ENCODE data around the gene RPL32. TPM values are rescaled to one million over a fixed set of nuclear protein-coding genes. Genes with fewer than 3 reads are reported as not detected.
"Not testable (repeated sequence)": the region's sequence is repeated elsewhere in the genome, so short reads cannot be mapped to it uniquely, and the experiment has no call there.

The RPL32 gene
- 4,911 TPM for polyA plus RNA-seq (2012; ENCODE audit: insufficient read depth, insufficient read length)

GRCh38 chr3:12841149-12841969 is at the start of gene RPL32:
Gene RPL32, minus strand, starts transcription at chr3:12841565. Its CDS starts 1,328 bp downstream, at chr3:12840237.
- peak within 1 kb of the TSS; percentile 100 for H3K4me3 ChIP-seq (ENCODE audit: low read length)
- peak; percentile 96 for DNase-seq (ENCODE audit: low read depth, low spot score)

DNA sequence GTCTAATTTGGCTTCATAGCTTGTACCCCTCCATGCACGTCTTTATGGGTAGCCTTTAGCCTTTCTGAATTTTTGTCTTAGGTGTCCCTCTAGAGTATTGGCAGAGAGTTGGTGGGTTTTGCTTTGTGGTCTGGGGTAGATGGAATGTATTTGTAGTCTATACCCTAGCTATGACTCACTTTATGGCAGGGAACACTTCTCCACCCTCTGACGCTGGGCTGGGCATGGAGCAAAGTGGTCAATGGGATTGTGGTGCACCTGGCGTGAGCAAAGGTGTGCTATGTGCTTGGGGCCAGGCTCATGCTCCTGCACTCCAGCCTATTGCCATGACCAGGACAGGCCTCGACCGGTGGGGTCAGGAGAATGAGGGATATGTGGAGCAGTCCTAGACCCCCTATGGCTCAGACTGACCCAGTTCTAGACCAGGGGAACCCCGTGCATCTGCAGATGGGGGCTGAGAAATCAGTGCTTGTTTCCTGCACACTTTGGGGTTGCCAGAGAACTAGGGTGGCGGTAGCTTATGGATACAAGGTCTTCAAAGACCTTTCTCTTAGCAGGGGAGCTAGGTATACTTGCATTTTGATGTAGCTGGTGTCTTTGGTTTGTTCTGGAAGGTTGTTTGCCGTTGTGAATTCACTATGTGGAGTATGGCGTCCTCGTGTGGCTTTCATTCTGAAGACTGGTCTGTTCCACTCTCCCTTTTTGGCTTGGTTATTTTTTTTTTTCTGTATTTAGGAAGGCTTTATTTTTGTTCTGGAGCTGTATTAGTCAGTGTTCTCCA is 49.4 kb upstream of the RPL32 start:
- H3K4me3 ChIP-seq (ENCODE audit: low read length), result no peak overlapping the region
- no peak for DNase-seq (ENCODE audit: low read depth, low spot score)

- H3K4me3 ChIP-seq (ENCODE audit: low read length), result no peak overlapping the region
- no peak for DNase-seq (ENCODE audit: low read depth, low spot score)
Measured at GRCh38 chr3:12886736-12887135, 45.4 kb upstream of the RPL32 start.

DNA sequence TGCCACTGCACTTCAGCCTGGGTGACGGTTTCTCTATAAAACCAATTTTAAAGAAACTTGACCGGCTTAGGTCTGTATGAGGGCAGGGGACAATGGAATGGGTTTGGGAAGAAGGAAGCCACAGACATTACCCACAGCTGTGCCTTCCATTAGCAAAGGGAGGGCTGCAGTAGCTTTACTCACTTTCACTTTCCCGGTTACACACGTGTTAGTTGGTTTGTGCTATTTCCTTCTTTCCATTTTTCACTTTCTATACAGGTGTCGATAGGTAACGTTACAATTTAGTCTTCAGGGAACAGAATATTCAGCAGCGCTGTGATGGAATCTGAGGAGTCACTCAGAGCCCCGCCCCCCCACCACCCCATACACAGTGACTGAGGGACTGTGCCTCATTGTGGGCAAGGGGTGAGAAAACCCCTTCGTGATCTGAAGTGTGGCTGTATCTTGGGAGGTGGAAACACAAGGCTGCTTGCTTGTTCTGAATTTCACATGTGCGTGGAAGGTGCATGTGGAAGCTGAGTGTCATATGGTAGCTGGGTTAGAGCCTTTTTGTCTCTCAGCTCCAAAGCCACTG is 44.8 kb upstream of the RPL32 start:
- H3K4me3 ChIP-seq (ENCODE audit: low read length), result peak overlapping the region; percentile 26

DNA sequence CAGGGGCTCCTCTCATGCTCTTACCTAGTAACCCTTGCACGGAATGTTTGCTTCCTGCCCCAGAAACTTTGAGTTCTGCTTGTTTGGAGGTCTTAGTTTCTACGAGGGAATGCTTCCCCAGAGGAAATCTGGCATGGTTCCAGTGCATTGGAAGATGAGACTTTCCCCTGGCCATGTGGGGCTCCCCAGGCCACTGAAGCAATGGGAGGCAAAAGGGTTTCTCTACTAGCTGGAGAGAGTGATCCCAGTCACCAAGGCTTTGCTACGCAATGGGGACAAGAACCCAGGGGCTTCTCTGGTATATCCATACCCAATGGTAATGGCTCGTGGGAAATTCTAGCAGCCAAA is 44.2 kb upstream of the RPL32 start:
- DNase-seq (ENCODE audit: low read depth, low spot score), result no peak
- no peak overlapping the region for H3K4me3 ChIP-seq (ENCODE audit: low read length)

More for the DNA sequence above, 44.8 kb upstream of the RPL32 start:
- peak; percentile 17 for DNase-seq (ENCODE audit: low read depth, low spot score)

DNA sequence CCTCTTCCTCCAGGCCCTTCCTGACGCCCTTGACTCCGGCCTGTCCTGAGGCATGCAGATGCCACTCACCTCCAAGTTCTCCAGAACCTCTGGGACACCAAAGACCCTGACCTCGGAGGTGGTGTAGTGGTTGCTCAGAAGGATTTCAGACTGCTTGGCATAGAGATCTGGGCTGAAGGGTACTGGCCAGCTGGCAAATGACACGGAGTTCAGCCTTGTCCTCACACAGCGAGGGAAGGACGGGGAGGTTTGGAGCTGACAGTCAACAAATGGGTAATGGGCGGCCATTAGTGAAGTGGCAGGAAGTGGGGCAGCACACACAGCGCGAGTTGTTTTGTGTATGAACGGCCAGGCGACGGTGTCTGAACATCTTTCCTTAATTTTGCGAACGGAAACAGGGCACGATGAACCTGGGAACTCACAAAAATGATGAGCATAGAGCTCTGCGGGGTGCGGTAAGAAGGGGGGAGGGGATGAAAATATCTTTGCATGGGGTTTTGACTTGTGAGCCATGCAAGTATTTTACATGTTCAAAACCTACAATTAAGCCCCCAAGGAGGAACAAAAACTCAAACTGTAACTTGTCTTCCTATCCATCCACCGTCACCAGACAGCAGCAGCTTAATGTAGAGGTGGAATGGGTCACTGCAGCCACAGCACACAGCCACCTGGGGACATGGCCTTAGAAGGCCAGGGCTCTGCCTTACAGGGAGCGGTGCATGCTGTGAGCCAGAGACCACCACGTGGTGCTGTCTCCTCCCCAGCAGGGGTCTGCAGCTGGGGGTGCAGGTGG is 43.6 kb upstream of the RPL32 start:
- H3K4me3 ChIP-seq (ENCODE audit: low read length), result no peak overlapping the region
- no peak for DNase-seq (ENCODE audit: low read depth, low spot score)

DNA sequence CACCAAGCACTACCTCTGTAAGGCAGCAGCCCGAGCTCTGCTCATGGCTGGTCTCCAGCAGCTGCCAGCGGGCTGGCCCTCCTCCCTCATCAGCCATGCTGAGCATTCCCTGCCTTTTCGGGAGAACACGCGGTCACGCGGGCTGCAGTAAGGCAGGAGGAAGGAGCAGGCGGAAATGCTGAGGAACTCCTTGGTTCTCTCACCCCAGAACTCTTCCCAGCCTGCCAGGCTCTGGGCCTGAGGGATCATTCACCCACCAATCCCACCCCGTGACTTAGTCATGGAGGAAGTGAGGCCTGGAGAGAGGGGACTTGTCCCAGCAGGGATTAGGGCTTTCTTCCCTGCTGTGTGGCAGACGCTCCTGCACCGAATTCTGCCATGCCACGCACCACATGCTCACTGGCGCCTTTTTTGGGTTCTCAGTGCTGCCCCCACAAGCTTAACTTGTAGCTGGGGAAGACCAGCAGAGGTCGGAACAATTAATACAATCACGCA is 42.9 kb upstream of the RPL32 start:
- DNase-seq (ENCODE audit: low read depth, low spot score), result no peak
- H3K4me3 ChIP-seq (ENCODE audit: low read length), result no peak overlapping the region

DNA sequence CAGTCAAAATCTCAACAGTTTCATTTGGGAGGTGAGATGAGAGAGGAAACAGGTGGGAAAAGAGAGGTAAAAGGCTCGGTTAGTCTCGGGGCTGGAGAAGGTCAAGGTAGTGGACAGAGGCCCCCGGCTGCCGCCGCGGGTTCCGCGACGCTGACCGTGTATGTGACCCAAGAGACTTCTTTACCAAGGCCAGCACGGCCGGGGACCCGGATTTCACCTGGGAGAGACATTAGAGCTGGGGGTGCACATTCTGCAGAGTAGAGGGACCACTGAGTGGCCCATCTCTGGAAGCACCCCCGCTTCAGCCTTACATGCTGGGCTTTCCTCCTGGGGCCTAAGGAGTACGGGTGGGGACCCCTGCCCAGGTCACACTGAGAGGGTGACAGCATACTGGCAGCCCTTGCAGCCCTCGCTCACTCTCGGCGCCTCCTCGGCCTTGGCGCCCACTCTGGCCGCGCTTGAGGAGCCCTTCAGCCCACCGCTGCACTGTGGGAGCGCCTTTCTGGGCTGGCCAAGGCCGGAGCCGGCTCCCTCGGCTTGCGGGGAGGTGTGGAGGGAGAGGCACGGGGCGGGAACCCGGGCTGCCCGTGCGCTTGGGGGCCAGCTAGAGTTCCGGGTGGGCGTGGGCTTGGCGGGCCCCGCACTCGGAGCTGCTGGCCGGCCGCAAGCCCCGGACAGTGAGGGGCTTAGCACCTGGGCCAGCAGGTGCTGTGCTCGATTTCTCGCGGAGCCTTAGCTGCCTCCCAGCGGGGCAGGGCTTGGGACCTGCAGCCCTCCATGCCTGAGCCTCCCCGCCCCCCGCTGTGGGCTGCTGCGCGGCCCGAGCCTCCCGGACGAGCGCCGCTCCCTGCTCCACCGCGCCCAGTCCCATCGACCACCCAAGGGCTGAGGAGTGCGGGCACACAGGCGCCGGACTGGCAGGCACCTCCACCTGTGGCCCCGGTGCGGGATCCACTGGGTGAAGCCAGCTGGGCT is 41.3 kb upstream of the RPL32 start:
- H3K4me3 ChIP-seq (ENCODE audit: low read length), result no peak overlapping the region
- no peak for DNase-seq (ENCODE audit: low read depth, low spot score)

GRCh38 chr3:12881858-12882257 is 40.5 kb upstream of the RPL32 start:
- H3K4me3 ChIP-seq (ENCODE audit: low read length); DNase-seq (ENCODE audit: low read depth, low spot score): not testable (repeated sequence)

DNA sequence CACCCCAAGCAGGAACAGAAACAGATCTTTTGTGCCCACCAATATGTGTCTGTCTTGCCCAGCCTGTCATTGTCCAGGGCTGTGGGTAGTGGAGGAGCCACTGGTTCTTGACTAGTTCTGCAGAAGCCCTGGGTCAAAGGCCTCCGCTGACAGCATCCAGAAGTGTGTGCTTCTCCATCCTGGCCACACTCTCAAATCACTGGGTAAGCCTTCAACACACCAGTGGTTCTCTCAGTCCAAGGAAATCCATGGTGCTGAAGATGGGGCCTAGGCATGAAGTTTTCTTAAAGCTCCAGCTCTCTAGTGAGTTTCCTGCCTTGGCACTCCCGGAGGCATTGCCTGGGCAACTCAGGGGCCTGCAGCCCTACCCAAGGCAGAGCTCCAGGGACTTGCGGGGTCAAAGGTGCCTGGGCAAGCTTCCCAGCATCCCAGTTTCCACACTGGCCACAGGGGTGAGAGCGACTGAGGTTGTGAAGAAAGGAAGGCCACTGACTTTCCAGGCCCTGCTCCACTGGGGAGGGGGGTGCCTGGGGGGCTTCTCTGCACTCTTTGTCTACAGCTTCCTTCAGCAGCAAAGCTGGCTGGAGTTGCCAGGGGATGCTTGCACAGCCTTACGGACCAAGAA is 37.9 kb upstream of the RPL32 start:
- H3K4me3 ChIP-seq (ENCODE audit: low read length), result no peak overlapping the region
- DNase-seq (ENCODE audit: low read depth, low spot score), result no peak

GRCh38 chr3:12878758-12879157 is 37.4 kb upstream of the RPL32 start:
- DNase-seq (ENCODE audit: low read depth, low spot score); H3K4me3 ChIP-seq (ENCODE audit: low read length): not testable (repeated sequence)

DNA sequence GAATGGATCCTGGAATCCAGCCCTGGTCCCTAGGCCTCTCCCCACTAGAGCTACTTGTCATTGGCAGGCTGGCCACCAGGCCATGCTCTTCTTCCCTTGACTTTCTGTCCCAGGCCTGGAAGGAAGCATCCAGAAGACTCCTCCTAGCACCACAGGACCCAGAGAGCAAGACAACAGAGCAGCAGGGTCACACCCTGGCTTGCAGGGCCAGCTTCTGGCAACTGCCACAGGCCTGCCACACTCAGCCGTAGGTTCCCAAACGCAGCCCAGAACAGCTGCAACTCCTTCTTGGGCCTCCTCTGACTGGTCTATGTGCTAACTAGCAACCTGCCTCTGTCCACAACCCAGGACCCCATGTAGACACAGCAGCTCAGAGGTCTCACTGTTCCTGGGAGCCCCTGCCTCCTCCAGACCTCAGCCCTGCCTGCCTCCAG is 36.8 kb upstream of the RPL32 start:
- DNase-seq (ENCODE audit: low read depth, low spot score), result no peak
- H3K4me3 ChIP-seq (ENCODE audit: low read length), result no peak overlapping the region

DNA sequence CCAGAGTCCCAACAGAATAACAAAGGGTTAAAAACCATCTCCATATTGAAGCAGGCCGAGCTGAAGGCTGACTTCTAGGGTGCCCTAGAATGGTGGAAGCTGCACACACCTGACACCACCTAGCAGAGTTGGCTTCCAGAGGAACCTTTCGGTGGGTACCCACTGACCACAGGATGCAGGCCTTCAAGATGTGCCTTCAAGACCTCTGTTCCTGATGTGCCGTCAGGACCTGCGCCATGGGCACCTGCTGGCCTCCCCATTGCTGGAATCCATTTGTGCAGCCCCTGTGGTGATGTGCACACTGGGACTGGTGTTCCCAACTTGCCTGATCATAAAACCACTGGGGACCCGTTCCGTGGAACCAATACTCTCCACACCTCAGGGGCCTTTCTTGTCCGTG is 35.7 kb upstream of the RPL32 start:
- no peak for DNase-seq (ENCODE audit: low read depth, low spot score)
- no peak overlapping the region for H3K4me3 ChIP-seq (ENCODE audit: low read length)

GRCh38 chr3:12875857-12876836 is 34.8 kb upstream of the RPL32 start:
- H3K4me3 ChIP-seq (ENCODE audit: low read length), result no peak overlapping the region
- no peak for DNase-seq (ENCODE audit: low read depth, low spot score)

GRCh38 chr3:12871404-12871983 is 30.1 kb upstream of the RPL32 start:
- no peak for DNase-seq (ENCODE audit: low read depth, low spot score)
- no peak overlapping the region for H3K4me3 ChIP-seq (ENCODE audit: low read length)

GRCh38 chr3:12870942-12871341 is 29.6 kb upstream of the RPL32 start:
- H3K4me3 ChIP-seq (ENCODE audit: low read length), result no peak overlapping the region
- no peak for DNase-seq (ENCODE audit: low read depth, low spot score)

Data from Jurkat, Clone E6-1 (cell line).